MCF 10A (cell line): ENCODE measurements around the gene PHOSPHO2. TPM values are rescaled to one million over a fixed set of nuclear protein-coding genes. Genes with fewer than 3 reads are reported as not detected.

ENCODE experiments used
- BruUV-seq: library from RNA; stranded (reverse); fragments of 400-500 nt; replicated peaks from 2 replicates; lab custom pipeline; 2021; lab: Mats Ljungman, UMichigan
- CTCF ChIA-PET: fragments of 300-600 bp; sonication (Branson Sonifier 250); formaldehyde crosslinking; extraction: SDS; loops from one replicate; lab custom pipeline; 2021; ENCODE audit warnings: antibody characterized with exemption, inconsistent platforms; lab: Yijun Ruan, JAX
- POLR2A ChIA-PET: fragments of 300-600, 350-650 bp; sonication (Branson Sonifier 250); formaldehyde crosslinking; extraction: SDS; loops from one replicate; lab custom pipeline; 2020; ENCODE audit warnings: antibody characterized with exemption, inconsistent platforms; lab: Yijun Ruan, JAX
- DNase-seq: peaks from one replicate; pipeline ENCODE4 v3.0.0-alpha.2; 2018; ENCODE audit not compliant: unreplicated experiment
- H3K27ac Mint-ChIP-seq: one replicate; pipeline ENCODE4 v1.8.0; 2022; ENCODE audit warnings: mild to moderate bottlenecking, low read depth, mixed read lengths; ENCODE audit not compliant: unreplicated experiment
- H3K27me3 Mint-ChIP-seq: one replicate; pipeline ENCODE4 v1.8.0; 2022; ENCODE audit warnings: mixed read lengths; ENCODE audit not compliant: insufficient read depth, unreplicated experiment
- H3K36me3 Mint-ChIP-seq: one replicate; pipeline ENCODE4 v1.8.0; 2022; ENCODE audit warnings: mild to moderate bottlenecking, moderate library complexity, mixed read lengths; ENCODE audit not compliant: insufficient read depth, unreplicated experiment
- H3K4me1 Mint-ChIP-seq: one replicate; pipeline ENCODE4 v1.8.0; 2022; ENCODE audit warnings: mixed read lengths; ENCODE audit not compliant: insufficient read depth, unreplicated experiment
- H3K4me3 Mint-ChIP-seq: one replicate; pipeline ENCODE4 v1.8.0; 2022; ENCODE audit warnings: mild to moderate bottlenecking, moderate library complexity, mixed read lengths; ENCODE audit not compliant: unreplicated experiment
- H3K9me3 Mint-ChIP-seq: one replicate; pipeline ENCODE4 v1.8.0; 2022; ENCODE audit warnings: mixed read lengths; ENCODE audit not compliant: unreplicated experiment
- intact Hi-C: fragments of 100-400 bp; cut with micrococcal nuclease; formaldehyde crosslinking; loops from 2 replicates; pipeline ENCODE4 v1.14.1; 2022
- total RNA-seq: library from RNA; stranded (reverse); gene quantifications from 2 replicates; pipeline ENCODE4 v1.2.3, GENCODE V29; 2022
- TF ChIP-seq, protein P1 (sequence below): fragments of 200-600 bp; IDR thresholded peaks from one replicate; pipeline ENCODE4 v1.8.0; 2022; ENCODE audit warnings: antibody characterized with exemption, mild to moderate bottlenecking; ENCODE audit not compliant: unreplicated experiment

PHOSPHO2 gene
- total RNA-seq, 1 experiment from 2014 or later: 5.4 TPM

DNA sequence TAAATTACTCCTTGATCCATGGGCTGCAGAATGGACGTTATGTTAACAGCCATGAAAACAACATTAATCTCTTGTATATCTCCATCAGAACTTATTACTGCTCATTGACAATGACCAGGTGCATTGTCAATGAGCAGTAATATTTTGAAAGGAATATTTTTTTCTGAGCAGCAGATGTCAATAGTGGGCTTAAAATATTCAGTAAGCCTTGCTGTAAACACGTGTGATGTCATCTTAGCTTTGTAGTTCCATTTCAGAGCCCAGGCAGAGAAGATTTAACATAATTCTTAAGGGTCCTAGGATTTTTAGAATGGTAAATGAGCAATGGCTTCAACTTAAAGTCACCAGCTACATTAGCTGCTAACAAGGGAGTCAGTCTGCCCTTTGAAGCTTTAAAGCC, 26.7 kb upstream of the PHOSPHO2 start:
- H3K36me3 Mint-ChIP-seq: no peaks in the 10 kb centered on the region
- ChIA-PET POLR2A (interaction anchor here (0.6 to 1.3 kb wide), 3 partner anchors 10 to 129 kb away, joined by 3 to 4 read pairs (median 3); no protein-coding TSS in a partner anchor), CTCF (interaction anchor here (0.7 kb wide), 1 partner anchor 51 kb away, joined by 4 read pairs; no protein-coding TSS in a partner anchor)
- H3K4me3 Mint-ChIP-seq: no peak overlapping the region
- no peaks in the 10 kb centered on the region for H3K9me3 Mint-ChIP-seq
- BruUV-seq: no TSS peak
- intact Hi-C loops: no loop called here
- H3K27ac Mint-ChIP-seq: no peak overlapping the region
- TF ChIP-seq, protein P1, sequence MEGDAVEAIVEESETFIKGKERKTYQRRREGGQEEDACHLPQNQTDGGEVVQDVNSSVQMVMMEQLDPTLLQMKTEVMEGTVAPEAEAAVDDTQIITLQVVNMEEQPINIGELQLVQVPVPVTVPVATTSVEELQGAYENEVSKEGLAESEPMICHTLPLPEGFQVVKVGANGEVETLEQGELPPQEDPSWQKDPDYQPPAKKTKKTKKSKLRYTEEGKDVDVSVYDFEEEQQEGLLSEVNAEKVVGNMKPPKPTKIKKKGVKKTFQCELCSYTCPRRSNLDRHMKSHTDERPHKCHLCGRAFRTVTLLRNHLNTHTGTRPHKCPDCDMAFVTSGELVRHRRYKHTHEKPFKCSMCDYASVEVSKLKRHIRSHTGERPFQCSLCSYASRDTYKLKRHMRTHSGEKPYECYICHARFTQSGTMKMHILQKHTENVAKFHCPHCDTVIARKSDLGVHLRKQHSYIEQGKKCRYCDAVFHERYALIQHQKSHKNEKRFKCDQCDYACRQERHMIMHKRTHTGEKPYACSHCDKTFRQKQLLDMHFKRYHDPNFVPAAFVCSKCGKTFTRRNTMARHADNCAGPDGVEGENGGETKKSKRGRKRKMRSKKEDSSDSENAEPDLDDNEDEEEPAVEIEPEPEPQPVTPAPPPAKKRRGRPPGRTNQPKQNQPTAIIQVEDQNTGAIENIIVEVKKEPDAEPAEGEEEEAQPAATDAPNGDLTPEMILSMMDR: no peak
- no peaks in the 10 kb centered on the region for H3K27me3 Mint-ChIP-seq
- no peak for DNase-seq
- no peaks in the 10 kb centered on the region for H3K4me1 Mint-ChIP-seq

DNA sequence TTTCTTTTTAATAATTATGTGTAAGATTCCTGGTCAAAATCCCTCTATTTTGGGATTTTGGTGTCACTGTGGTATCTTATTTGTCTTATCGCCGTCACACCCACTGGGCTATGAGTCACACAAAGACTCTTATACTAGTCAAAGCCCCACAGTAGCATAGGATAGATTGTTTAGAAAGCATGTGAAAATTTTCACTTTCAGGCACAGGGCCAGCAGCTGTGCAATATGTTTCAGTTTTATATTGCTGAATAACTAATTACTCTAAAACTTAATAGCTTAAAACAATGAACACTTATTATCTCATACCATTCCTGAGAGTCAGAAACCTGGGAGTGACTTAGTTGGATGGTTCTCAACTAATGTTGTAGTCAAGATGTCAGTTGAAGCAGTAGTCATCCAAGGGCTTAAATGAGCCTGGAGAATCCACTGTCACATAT, 24.0 kb upstream of the PHOSPHO2 start:
- intact Hi-C loops: no loop called here
- no TSS peak for BruUV-seq
- Mint-ChIP-seq H3K4me1 (no peaks in the 10 kb centered on the region), H3K9me3 (no peaks in the 10 kb centered on the region), H3K27ac (no peak overlapping the region), H3K4me3 (no peak overlapping the region), H3K36me3 (no peaks in the 10 kb centered on the region), H3K27me3 (no peaks in the 10 kb centered on the region)
- POLR2A ChIA-PET: interaction anchor here (0.9 kb wide), 1 partner anchor 154 kb away, joined by 3 read pairs; the partner anchor contains the start of gene METTL5
- CTCF ChIA-PET: interaction anchor here (0.6 kb wide), 3 partner anchors 13 to 231 kb away, joined by 3 to 5 read pairs (median 3); no protein-coding TSS in a partner anchor
- TF ChIP-seq, protein P1: no peak
- no peak for DNase-seq

- ChIA-PET POLR2A (no interaction called here), CTCF (interaction anchor here (0.6 kb wide), 1 partner anchor 98 kb away, joined by 4 read pairs; no protein-coding TSS in a partner anchor)
- H3K36me3 Mint-ChIP-seq: no peaks in the 10 kb centered on the region
- no peaks in the 10 kb centered on the region for H3K4me1 Mint-ChIP-seq
- H3K4me3 Mint-ChIP-seq: no peak overlapping the region
- intact Hi-C loops: no loop called here
- H3K27me3 Mint-ChIP-seq: no peaks in the 10 kb centered on the region
- BruUV-seq: no TSS peak
- no peak overlapping the region for H3K27ac Mint-ChIP-seq
- no peak for DNase-seq
- TF ChIP-seq, protein P1: no peak
- no peaks in the 10 kb centered on the region for H3K9me3 Mint-ChIP-seq
These were observed 23.3 kb upstream of the PHOSPHO2 start for GRCh38 chr2:169670937-169671336.

DNA sequence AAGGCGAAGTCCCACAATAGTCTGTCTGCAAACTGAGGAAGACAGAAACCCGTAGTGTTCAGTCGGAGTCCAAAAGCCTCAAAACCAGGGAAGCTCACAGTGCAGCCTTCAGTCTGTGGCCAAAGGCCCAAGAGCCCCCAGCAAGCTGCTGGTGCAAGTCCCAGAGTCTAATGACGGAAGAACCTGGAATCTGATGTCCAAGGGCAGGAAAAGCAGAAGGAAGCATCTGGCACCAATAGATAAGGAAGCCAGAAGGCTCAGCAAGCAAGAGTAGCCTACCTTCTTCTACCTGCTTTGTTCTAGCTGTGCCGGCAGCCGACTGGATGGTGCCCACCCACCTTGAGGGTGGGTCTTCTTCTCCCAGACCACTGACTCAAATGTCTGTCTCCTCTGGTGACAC, 21.9 kb upstream of the PHOSPHO2 start:
- DNase-seq: no peak
- Mint-ChIP-seq H3K4me1 (no peaks in the 10 kb centered on the region), H3K27me3 (no peaks in the 10 kb centered on the region), H3K36me3 (no peaks in the 10 kb centered on the region), H3K4me3 (no peak overlapping the region), H3K27ac (no peak overlapping the region), H3K9me3 (no peaks in the 10 kb centered on the region)
- ChIA-PET CTCF (no interaction called here), POLR2A (interaction anchor here (0.7 to 1.4 kb wide), 2 partner anchors 37 to 88 kb away, joined by 3 read pairs; partner anchors contain the start of gene PPIG)
- intact Hi-C loops: no loop called here
- TF ChIP-seq, protein P1: no peak
- BruUV-seq: no TSS peak
